Activated naive CD8-positive, alpha-beta T cell treated with anti-CD3 and anti-CD28 coated beads for 36 hours (primary cell): ENCODE measurements around the gene PCDHB14. TPM values are rescaled to one million over a fixed set of nuclear protein-coding genes. Genes with fewer than 3 reads are reported as not detected.
"Not testable (repeated sequence)": the region's sequence is repeated elsewhere in the genome, so short reads cannot be mapped to it uniquely, and the experiment has no call there.

Source experiments
- DNase-seq: peaks from one replicate; pipeline ENCODE4 v3.0.0; 2021
- H3K27ac Mint-ChIP-seq: one replicate; pipeline ENCODE4 v1.8.0; 2022; ENCODE audit warnings: mild to moderate bottlenecking, moderate library complexity, mixed read lengths
- H3K27me3 Mint-ChIP-seq: one replicate; pipeline ENCODE4 v1.8.0; 2022; ENCODE audit warnings: mild to moderate bottlenecking, mixed read lengths
- H3K36me3 Mint-ChIP-seq: one replicate; pipeline ENCODE4 v1.8.0; 2021; ENCODE audit warnings: mild to moderate bottlenecking, mixed read lengths
- H3K4me1 Mint-ChIP-seq: one replicate; pipeline ENCODE4 v1.8.0; 2021; ENCODE audit warnings: mixed read lengths
- H3K4me3 Mint-ChIP-seq: one replicate; pipeline ENCODE4 v1.8.0; 2022; ENCODE audit warnings: mild to moderate bottlenecking, moderate library complexity, mixed read lengths
- H3K9me3 Mint-ChIP-seq: one replicate; pipeline ENCODE4 v1.8.0; 2022; ENCODE audit warnings: mixed read lengths
- total RNA-seq, 2 experiments: library from RNA; stranded (reverse); gene quantifications; one replicate each; pipeline ENCODE4 v1.2.3, GENCODE V29; 2021

Gene PCDHB14
- total RNA-seq = not detected

GRCh38 chr5:141223112-141223783 is at the start of gene PCDHB14:
PCDHB14 (plus strand) TSS chr5:141223343; CDS start chr5:141223506, 163 bp downstream.
- no peak within 1 kb of the TSS for H3K27ac Mint-ChIP-seq
- DNase-seq = no peak
- H3K9me3 Mint-ChIP-seq = peaks cover 15% of the 10 kb centered on the region
- no peak within 1 kb of the TSS for H3K4me3 Mint-ChIP-seq
- H3K27me3 Mint-ChIP-seq = peaks cover 55% of the 10 kb centered on the region
- H3K4me1 Mint-ChIP-seq = no peaks in the 10 kb centered on the region
- H3K36me3 Mint-ChIP-seq = peaks cover 6% of the 10 kb centered on the region

GRCh38 chr5:141174291-141175104 is 48.6 kb upstream of the PCDHB14 start:
- H3K4me1 Mint-ChIP-seq, H3K36me3 Mint-ChIP-seq, H3K4me3 Mint-ChIP-seq, H3K27ac Mint-ChIP-seq, DNase-seq: not testable (repeated sequence)
- peaks cover 12% of the 10 kb centered on the region for H3K9me3 Mint-ChIP-seq
- peaks cover 23% of the 10 kb centered on the region for H3K27me3 Mint-ChIP-seq

- no peak for DNase-seq
- no peak overlapping the region for H3K4me3 Mint-ChIP-seq
- H3K9me3 Mint-ChIP-seq = peaks cover 16% of the 10 kb centered on the region
- H3K4me1 Mint-ChIP-seq = peaks cover 2% of the 10 kb centered on the region
- H3K27ac Mint-ChIP-seq = no peak overlapping the region
- H3K36me3 Mint-ChIP-seq = peaks cover 8% of the 10 kb centered on the region
- peaks cover 27% of the 10 kb centered on the region for H3K27me3 Mint-ChIP-seq
These were observed 47.2 kb upstream of the PCDHB14 start for GRCh38 chr5:141175933-141176332.

GRCh38 chr5:141177577-141178191 is 45.5 kb upstream of the PCDHB14 start, which contains the start of gene PCDHB8:
PCDHB8 (plus strand) TSS chr5:141177790; CDS start chr5:141178035, 245 bp downstream.
- not testable (repeated sequence) for H3K4me3 Mint-ChIP-seq, H3K27ac Mint-ChIP-seq, H3K4me1 Mint-ChIP-seq, DNase-seq
- peaks cover 13% of the 10 kb centered on the region for H3K36me3 Mint-ChIP-seq
- H3K27me3 Mint-ChIP-seq = peaks cover 36% of the 10 kb centered on the region
- peaks cover 24% of the 10 kb centered on the region for H3K9me3 Mint-ChIP-seq

- not testable (repeated sequence) for H3K4me3 Mint-ChIP-seq, DNase-seq, H3K36me3 Mint-ChIP-seq, H3K27ac Mint-ChIP-seq, H3K4me1 Mint-ChIP-seq
- Mint-ChIP-seq H3K9me3 (peaks cover 29% of the 10 kb centered on the region), H3K27me3 (peaks cover 32% of the 10 kb centered on the region)
These were observed 43.8 kb upstream of the PCDHB14 start for GRCh38 chr5:141179371-141179770.

- DNase-seq, H3K27ac Mint-ChIP-seq, H3K4me3 Mint-ChIP-seq, H3K4me1 Mint-ChIP-seq: not testable (repeated sequence)
- Mint-ChIP-seq H3K36me3 (peaks cover 10% of the 10 kb centered on the region), H3K27me3 (peaks cover 37% of the 10 kb centered on the region), H3K9me3 (peaks cover 31% of the 10 kb centered on the region)
These were observed 43.3 kb upstream of the PCDHB14 start for GRCh38 chr5:141179876-141180275.

GRCh38 chr5:141180313-141180712 is 42.8 kb upstream of the PCDHB14 start:
- Mint-ChIP-seq H3K27ac (no peak overlapping the region), H3K4me3 (no peak overlapping the region), H3K9me3 (peaks cover 31% of the 10 kb centered on the region)

GRCh38 chr5:141182248-141182647 is 40.9 kb upstream of the PCDHB14 start, which contains the start of gene PCDHB16:
PCDHB16 (plus strand) TSS chr5:141182387; CDS start chr5:141182560, 173 bp downstream.
- peaks cover 38% of the 10 kb centered on the region for H3K9me3 Mint-ChIP-seq
- H3K36me3 Mint-ChIP-seq = peaks cover 9% of the 10 kb centered on the region
- DNase-seq = no peak

More at GRCh38 chr5:141180313-141180712, 42.8 kb upstream of the PCDHB14 start:
- no peak for DNase-seq
- H3K27me3 Mint-ChIP-seq = peaks cover 42% of the 10 kb centered on the region
- peaks cover 7% of the 10 kb centered on the region for H3K36me3 Mint-ChIP-seq
- no peaks in the 10 kb centered on the region for H3K4me1 Mint-ChIP-seq

GRCh38 chr5:141184117-141184855 is 38.9 kb upstream of the PCDHB14 start:
- H3K4me3 Mint-ChIP-seq = not testable (repeated sequence)
- peak overlapping the region; percentile 42 for H3K27ac Mint-ChIP-seq
- H3K27me3 Mint-ChIP-seq = peaks cover 72% of the 10 kb centered on the region

More at GRCh38 chr5:141182248-141182647, 40.9 kb upstream of the PCDHB14 start, which contains the start of gene PCDHB16:
- H3K4me1 Mint-ChIP-seq = peaks cover 3% of the 10 kb centered on the region
- H3K4me3 Mint-ChIP-seq = no peak within 1 kb of the TSS
- H3K27ac Mint-ChIP-seq = no peak within 1 kb of the TSS
- peaks cover 57% of the 10 kb centered on the region for H3K27me3 Mint-ChIP-seq

GRCh38 chr5:141186897-141187512 is 36.1 kb upstream of the PCDHB14 start, which contains the start of gene PCDHB9:
PCDHB9 (plus strand) TSS chr5:141187161; CDS start chr5:141187319, 158 bp downstream.
- Mint-ChIP-seq H3K27me3 (peaks cover 85% of the 10 kb centered on the region), H3K4me1 (peaks cover 3% of the 10 kb centered on the region), H3K4me3 (no peak within 1 kb of the TSS), H3K27ac (no peak within 1 kb of the TSS), H3K9me3 (peaks cover 44% of the 10 kb centered on the region), H3K36me3 (peaks cover 19% of the 10 kb centered on the region)
- no peak for DNase-seq

More at GRCh38 chr5:141184117-141184855, 38.9 kb upstream of the PCDHB14 start:
- not testable (repeated sequence) for H3K4me1 Mint-ChIP-seq, DNase-seq
- H3K36me3 Mint-ChIP-seq = peaks cover 18% of the 10 kb centered on the region
- H3K9me3 Mint-ChIP-seq = peaks cover 46% of the 10 kb centered on the region

- Mint-ChIP-seq H3K9me3 (peaks cover 37% of the 10 kb centered on the region), H3K36me3 (peaks cover 18% of the 10 kb centered on the region), H3K27me3 (peaks cover 83% of the 10 kb centered on the region)
- not testable (repeated sequence) for H3K4me3 Mint-ChIP-seq, H3K27ac Mint-ChIP-seq, DNase-seq, H3K4me1 Mint-ChIP-seq
These were observed 34.5 kb upstream of the PCDHB14 start for GRCh38 chr5:141188682-141189081.

GRCh38 chr5:141189131-141189530 is 34.0 kb upstream of the PCDHB14 start:
- H3K4me3 Mint-ChIP-seq, DNase-seq, H3K4me1 Mint-ChIP-seq, H3K27ac Mint-ChIP-seq: not testable (repeated sequence)
- Mint-ChIP-seq H3K27me3 (peaks cover 84% of the 10 kb centered on the region), H3K9me3 (peaks cover 37% of the 10 kb centered on the region), H3K36me3 (peaks cover 19% of the 10 kb centered on the region)

- peaks cover 70% of the 10 kb centered on the region for H3K27me3 Mint-ChIP-seq
- no peaks in the 10 kb centered on the region for H3K4me1 Mint-ChIP-seq
- no peak for DNase-seq
- H3K27ac Mint-ChIP-seq = no peak within 1 kb of the TSS
- H3K36me3 Mint-ChIP-seq = peaks cover 20% of the 10 kb centered on the region
- no peak within 1 kb of the TSS for H3K4me3 Mint-ChIP-seq
- H3K9me3 Mint-ChIP-seq = peaks cover 37% of the 10 kb centered on the region
These were observed 30.9 kb upstream of the PCDHB14 start, which contains the start of gene PCDHB10 for GRCh38 chr5:141192110-141192725. PCDHB10 (plus strand) TSS chr5:141192353; CDS start chr5:141192553, 200 bp downstream.
